PC-9 (cell line): ENCODE measurements around the gene DCD. TPM values are rescaled to one million over a fixed set of nuclear protein-coding genes. Genes with fewer than 3 reads are reported as not detected.

Source experiments
- BruUV-seq: library from RNA; stranded (reverse); fragments of 400-500 nt; replicated peaks from 2 replicates; lab custom pipeline; 2021; lab: Mats Ljungman, UMichigan
- CTCF ChIA-PET: fragments of 300-600 bp; sonication (Branson Sonifier 250); formaldehyde crosslinking; loops from one replicate; lab custom pipeline; 2022; ENCODE audit warnings: antibody characterized with exemption; lab: Charles Lee
- POLR2A ChIA-PET: fragments of 300-600 bp; sonication (Branson Sonifier 250); formaldehyde crosslinking; loops from one replicate; lab custom pipeline; 2022; ENCODE audit warnings: antibody characterized with exemption; ENCODE audit not compliant: unreplicated experiment; lab: Charles Lee
- DNase-seq, 2 experiments: peaks; one replicate each; pipeline versions ENCODE4 v3.0.0 to v3.0.0-alpha.2; 2015 to 2022; ENCODE audit warnings: mixed read lengths in 1 of 2
- H2AFZ ChIP-seq: fragments of 200-600 bp; sonication (generic); 2 replicates; pipeline ENCODE4 v1.8.1; 2017; ENCODE audit warnings: antibody characterized with exemption
- H3F3A ChIP-seq: fragments of 200-600 bp; sonication (generic); 2 replicates; pipeline ENCODE4 v1.8.1; 2017; ENCODE audit warnings: antibody characterized with exemption, mild to moderate bottlenecking, low read depth; ENCODE audit not compliant: insufficient read depth
- H3K27ac ChIP-seq: fragments of 200-600 bp; sonication (generic); 2 replicates; pipeline ENCODE4 v1.6.1; 2016; ENCODE audit warnings: mixed run types
- H3K27me3 ChIP-seq: fragments of 200-600 bp; sonication (generic); 2 replicates; pipeline ENCODE4 v1.6.1; 2016; ENCODE audit warnings: low read depth, mixed run types; ENCODE audit not compliant: insufficient read depth
- H3K36me3 ChIP-seq: fragments of 200-600 bp; sonication (generic); 2 replicates; pipeline ENCODE4 v1.6.1; 2016; ENCODE audit warnings: low read depth, mixed run types
- H3K4me1 ChIP-seq: fragments of 200-600 bp; sonication (generic); replicated peaks from 2 replicates; pipeline ENCODE4 v1.6.1; 2016; ENCODE audit warnings: mixed run types; ENCODE audit not compliant: insufficient read depth
- H3K4me2 ChIP-seq: fragments of 200-600 bp; sonication (generic); 2 replicates; pipeline ENCODE4 v1.6.1; 2017; ENCODE audit warnings: mixed run types
- H3K4me3 ChIP-seq: fragments of 200-600 bp; sonication (generic); 2 replicates; pipeline ENCODE4 v1.6.1; 2016; ENCODE audit warnings: mixed run types
- H3K79me2 ChIP-seq: fragments of 200-600 bp; sonication (generic); 2 replicates; pipeline ENCODE4 v1.6.1; 2017; ENCODE audit warnings: low read depth, mixed run types
- H3K9me2 ChIP-seq: fragments of 200-600 bp; sonication (generic); 2 replicates; pipeline ENCODE4 v1.8.1; 2017; ENCODE audit warnings: mild to moderate bottlenecking; ENCODE audit not compliant: insufficient read depth
- H3K9me3 ChIP-seq: fragments of 200-600 bp; sonication (generic); 2 replicates; pipeline ENCODE4 v1.8.1; 2016; ENCODE audit warnings: low read depth; ENCODE audit not compliant: insufficient read depth
- H4K20me1 ChIP-seq: fragments of 200-600 bp; sonication (generic); 2 replicates; pipeline ENCODE4 v1.8.1; 2017; ENCODE audit not compliant: insufficient read depth
- EZH2 ChIP-seq: fragments of 200-600 bp; sonication (generic); IDR thresholded peaks from 2 replicates; pipeline ENCODE4 v1.8.0; 2017; ENCODE audit warnings: antibody characterized with exemption, low read depth
- intact Hi-C: fragments of 100-400 bp; cut with micrococcal nuclease; formaldehyde crosslinking; loops from one replicate; pipeline ENCODE4 v1.10.0; 2022; ENCODE audit not compliant: unreplicated experiment
- total RNA-seq: library from RNA; stranded (reverse); gene quantifications from 2 replicates; pipeline ENCODE4 v1.2.3, GENCODE V29; 2021
- TF ChIP-seq, protein P1 (sequence below): fragments of 200-600 bp; sonication (generic); conservative IDR thresholded peaks from 2 replicates; pipeline ENCODE4 v1.6.1; 2017; ENCODE audit warnings: mixed run types, antibody characterized with exemption, mild to moderate bottlenecking, moderate library complexity

The DCD gene
- total RNA-seq, 1 experiment from 2014 or later: not detected

DNA sequence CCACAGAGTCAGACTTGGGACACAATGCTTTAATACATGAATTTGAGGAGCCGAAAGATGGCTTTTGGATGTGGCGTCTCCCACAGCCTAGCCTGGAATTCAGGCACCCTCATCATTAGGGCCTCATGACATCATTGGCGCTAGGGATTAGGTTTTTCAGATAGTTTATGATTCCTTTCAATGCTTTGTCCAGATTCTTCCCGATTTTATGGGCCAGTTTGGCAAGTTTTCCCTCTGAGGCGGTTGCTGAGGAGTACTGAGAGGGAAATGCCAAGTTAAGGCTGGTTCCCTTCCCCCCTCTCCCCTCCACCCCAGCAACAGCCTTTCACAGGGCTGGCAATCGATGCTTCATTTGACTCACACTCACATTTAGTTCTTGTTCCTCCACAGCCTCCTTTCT lies 40.0 kb downstream of the DCD start:
- Histone ChIP-seq H3K36me3 (no peaks in the 10 kb centered on the region), H3F3A (no peaks in the 10 kb centered on the region), H2AFZ (no peak overlapping the region), H3K4me2 (no peak overlapping the region), H3K79me2 (no peaks in the 10 kb centered on the region), H3K9me2 (no peaks in the 10 kb centered on the region), H3K4me3 (no peak overlapping the region), H3K4me1 (no peaks in the 10 kb centered on the region), H4K20me1 (no peaks in the 10 kb centered on the region), H3K27me3 (peaks cover 29% of the 10 kb centered on the region), H3K9me3 (no peaks in the 10 kb centered on the region), H3K27ac (no peak overlapping the region)
- ChIA-PET POLR2A (no interaction called here), CTCF (no interaction called here)
- BruUV-seq: no TSS peak
- intact Hi-C loops: loop anchor here (10.0 kb wide), 1 partner anchor 347 kb away; no protein-coding TSS in a partner anchor
- DNase-seq: no peak
- TF ChIP-seq, protein P1, sequence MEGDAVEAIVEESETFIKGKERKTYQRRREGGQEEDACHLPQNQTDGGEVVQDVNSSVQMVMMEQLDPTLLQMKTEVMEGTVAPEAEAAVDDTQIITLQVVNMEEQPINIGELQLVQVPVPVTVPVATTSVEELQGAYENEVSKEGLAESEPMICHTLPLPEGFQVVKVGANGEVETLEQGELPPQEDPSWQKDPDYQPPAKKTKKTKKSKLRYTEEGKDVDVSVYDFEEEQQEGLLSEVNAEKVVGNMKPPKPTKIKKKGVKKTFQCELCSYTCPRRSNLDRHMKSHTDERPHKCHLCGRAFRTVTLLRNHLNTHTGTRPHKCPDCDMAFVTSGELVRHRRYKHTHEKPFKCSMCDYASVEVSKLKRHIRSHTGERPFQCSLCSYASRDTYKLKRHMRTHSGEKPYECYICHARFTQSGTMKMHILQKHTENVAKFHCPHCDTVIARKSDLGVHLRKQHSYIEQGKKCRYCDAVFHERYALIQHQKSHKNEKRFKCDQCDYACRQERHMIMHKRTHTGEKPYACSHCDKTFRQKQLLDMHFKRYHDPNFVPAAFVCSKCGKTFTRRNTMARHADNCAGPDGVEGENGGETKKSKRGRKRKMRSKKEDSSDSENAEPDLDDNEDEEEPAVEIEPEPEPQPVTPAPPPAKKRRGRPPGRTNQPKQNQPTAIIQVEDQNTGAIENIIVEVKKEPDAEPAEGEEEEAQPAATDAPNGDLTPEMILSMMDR: no peak
- no peak for TF ChIP-seq EZH2

DNA sequence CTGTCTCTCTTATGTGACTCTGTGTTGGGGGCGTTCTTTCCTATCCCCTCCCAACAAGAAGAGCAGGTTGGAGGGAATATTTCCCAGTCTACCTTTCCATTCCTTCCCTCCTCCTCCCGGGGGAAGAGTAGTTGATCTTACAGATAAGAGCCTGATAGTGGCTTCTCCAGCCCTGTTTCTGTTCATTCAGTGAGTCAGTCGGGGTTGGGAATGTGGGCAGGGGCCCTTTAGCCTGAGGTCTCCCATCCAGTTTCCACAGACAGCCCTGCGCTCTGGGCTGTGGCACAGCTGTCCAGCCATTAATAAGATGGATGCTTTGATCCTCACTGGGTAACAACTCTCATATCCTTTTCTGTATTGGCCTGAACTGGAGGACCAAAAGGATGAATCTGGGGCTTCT lies 41.6 kb downstream of the DCD start:
- no peak overlapping the region for H3K27ac ChIP-seq
- DNase-seq: no peak
- no peak overlapping the region for H3K4me3 ChIP-seq
- no peaks in the 10 kb centered on the region for H3K4me1 ChIP-seq
- no peak overlapping the region for H2AFZ ChIP-seq
- no peak overlapping the region for H3K4me2 ChIP-seq
- H3K27me3 ChIP-seq: peaks cover 18% of the 10 kb centered on the region
- H3K79me2 ChIP-seq: no peaks in the 10 kb centered on the region
- BruUV-seq: no TSS peak
- no peaks in the 10 kb centered on the region for H3K9me2 ChIP-seq
- no peaks in the 10 kb centered on the region for H3K9me3 ChIP-seq
- no peaks in the 10 kb centered on the region for H3F3A ChIP-seq
- H3K36me3 ChIP-seq: no peaks in the 10 kb centered on the region
- ChIA-PET CTCF (interaction anchor here (0.8 kb wide), 1 partner anchor 52 kb away, joined by 3 read pairs; no protein-coding TSS in a partner anchor), POLR2A (no interaction called here)
- intact Hi-C loops: loop anchor here (10.0 kb wide), 1 partner anchor 348 kb away; no protein-coding TSS in a partner anchor
- TF ChIP-seq EZH2: no peak
- TF ChIP-seq, protein P1: no peak
- no peaks in the 10 kb centered on the region for H4K20me1 ChIP-seq

DNA sequence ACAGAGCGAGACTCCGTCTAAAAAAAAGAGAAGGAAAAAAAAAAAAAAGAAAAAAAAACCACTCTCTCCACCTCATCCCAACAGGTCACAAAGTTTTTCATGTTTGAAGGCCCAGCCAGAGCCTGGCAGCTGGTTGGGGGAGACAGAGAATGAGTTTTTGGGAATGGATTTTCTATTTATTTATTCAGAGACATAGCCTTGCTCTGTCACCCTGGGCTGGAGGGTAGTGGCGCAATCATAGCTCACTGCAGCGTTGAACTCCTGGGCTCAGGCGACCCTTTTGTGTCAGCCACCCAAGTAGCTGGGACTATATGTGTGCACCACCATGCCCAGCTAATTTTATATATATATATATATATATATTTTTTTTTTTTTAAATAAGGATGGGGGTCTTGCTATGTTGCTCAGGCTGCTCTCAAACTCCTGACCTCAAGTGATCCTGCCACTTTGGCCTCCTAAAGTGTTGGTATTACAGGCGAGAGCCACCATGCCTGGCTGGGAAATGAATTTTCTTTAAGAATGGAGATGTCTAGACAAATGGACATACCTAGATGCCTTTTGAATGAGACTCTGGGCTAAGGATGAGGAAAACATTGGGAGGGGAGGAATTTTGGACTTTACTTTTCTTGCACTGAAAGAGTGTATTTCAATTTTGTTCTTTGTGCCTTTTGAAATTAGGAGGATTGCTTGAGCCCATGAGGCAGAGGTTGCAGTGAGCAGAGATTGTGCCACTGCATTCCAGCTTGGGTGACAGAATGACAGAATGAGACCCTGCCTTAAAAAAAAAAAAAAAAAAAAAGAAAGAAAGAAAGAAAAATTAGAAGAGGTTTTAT lies 42.8 kb downstream of the DCD start:
- intact Hi-C loops: loop anchor here (10.0 kb wide), 1 partner anchor 349 kb away; no protein-coding TSS in a partner anchor
- Histone ChIP-seq H3K79me2 (no peaks in the 10 kb centered on the region), H3K27ac (no peak overlapping the region), H2AFZ (no peak overlapping the region), H3K36me3 (no peaks in the 10 kb centered on the region), H3K9me3 (no peaks in the 10 kb centered on the region), H4K20me1 (no peaks in the 10 kb centered on the region), H3K4me2 (no peak overlapping the region), H3K9me2 (no peaks in the 10 kb centered on the region), H3K27me3 (peaks cover 13% of the 10 kb centered on the region), H3F3A (no peaks in the 10 kb centered on the region), H3K4me1 (no peaks in the 10 kb centered on the region), H3K4me3 (no peak overlapping the region)
- no peak for TF ChIP-seq EZH2
- TF ChIP-seq, protein P1: no peak
- ChIA-PET CTCF (interaction anchor here (0.8 kb wide), 1 partner anchor 76 kb away, joined by 3 read pairs; no protein-coding TSS in a partner anchor), POLR2A (no interaction called here)
- BruUV-seq: no TSS peak
- no peak for DNase-seq
